UCSD-AML1 (cell line): ENCODE data around the gene SUSD6.

Experiments used
- DNase-seq: peaks from one replicate; lab custom pipeline; 2025; ENCODE audit not compliant: unreplicated experiment; lab: John Stamatoyannopoulos, UW

The SUSD6 gene, protein sequence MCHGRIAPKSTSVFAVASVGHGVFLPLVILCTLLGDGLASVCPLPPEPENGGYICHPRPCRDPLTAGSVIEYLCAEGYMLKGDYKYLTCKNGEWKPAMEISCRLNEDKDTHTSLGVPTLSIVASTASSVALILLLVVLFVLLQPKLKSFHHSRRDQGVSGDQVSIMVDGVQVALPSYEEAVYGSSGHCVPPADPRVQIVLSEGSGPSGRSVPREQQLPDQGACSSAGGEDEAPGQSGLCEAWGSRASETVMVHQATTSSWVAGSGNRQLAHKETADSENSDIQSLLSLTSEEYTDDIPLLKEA

GRCh38 chr14:69611172-69612013 lies at the start of gene SUSD6:
Gene SUSD6 (plus strand): TSS chr14:69611596. CDS start chr14:69658593, 46,997 bp downstream.
- DNase-seq = peak; percentile 91

DNA sequence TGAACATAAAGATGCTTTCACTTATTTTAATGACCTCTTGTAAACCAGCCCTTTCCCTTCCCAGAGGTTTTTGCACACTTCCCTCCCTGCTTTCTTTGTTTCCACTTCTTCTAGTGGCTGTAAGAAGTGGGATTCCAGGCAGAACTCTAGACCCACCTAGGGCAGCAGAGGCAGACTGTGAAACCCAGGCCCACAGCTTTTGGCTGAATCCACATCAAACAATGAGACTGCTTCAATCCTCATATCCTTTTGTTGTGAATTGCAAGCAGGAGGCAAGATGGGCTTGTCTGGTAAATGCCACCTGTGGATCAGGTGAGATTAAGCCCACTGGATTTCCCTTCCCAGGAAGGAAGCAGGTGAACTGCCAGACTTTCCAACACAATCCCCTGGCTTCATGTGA lies 49.5 kb upstream of the SUSD6 start:
- no peak for DNase-seq

DNA sequence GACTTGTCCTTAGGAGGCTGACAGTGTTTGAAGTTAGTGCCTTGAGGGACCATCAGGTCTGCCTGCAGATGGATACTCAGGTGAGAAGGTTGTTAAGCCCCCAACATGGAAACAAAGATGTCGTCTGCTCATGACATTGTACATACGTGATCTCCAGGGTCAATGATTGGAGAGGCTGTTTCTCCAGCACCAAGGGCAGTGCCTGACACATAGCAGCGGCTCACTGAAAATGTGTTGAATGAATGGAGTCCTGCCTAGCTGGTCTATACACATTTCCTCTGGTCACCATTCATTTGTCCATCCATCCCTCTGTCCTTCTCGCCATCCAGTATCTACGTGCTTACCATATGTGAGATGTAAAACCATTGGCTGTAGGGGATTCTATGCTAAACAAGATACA lies 43.8 kb upstream of the SUSD6 start:
- DNase-seq = no peak

- DNase-seq = no peak
Measured at GRCh38 chr14:69569859-69570258, 41.5 kb upstream of the SUSD6 start.

DNA sequence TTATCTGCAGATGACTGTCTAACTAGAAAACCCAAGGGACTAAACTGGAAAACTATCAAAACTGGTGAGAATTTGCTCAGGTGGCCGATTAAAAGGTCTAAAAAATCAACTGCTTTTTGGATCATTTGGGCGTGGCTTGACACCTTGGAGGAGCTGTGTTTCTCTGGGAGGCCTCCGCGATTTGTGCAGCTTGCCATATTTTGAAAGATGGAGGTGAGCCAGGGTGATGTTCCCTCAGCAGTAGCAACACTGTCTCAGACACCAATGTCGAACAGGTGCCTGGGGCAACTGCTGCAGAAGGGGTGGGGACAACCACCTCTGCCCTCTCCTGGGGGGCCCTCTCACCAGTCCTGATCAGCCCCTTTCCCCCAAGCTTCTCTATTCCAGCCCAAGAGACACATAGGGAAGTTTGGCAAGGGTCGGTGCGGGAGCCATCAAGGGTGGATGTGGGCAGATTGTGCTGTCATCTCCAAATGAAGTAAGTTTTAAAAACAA lies 40.5 kb upstream of the SUSD6 start:
- no peak for DNase-seq

- DNase-seq = no peak
Measured at GRCh38 chr14:69571449-69572029, 39.9 kb upstream of the SUSD6 start.

DNA sequence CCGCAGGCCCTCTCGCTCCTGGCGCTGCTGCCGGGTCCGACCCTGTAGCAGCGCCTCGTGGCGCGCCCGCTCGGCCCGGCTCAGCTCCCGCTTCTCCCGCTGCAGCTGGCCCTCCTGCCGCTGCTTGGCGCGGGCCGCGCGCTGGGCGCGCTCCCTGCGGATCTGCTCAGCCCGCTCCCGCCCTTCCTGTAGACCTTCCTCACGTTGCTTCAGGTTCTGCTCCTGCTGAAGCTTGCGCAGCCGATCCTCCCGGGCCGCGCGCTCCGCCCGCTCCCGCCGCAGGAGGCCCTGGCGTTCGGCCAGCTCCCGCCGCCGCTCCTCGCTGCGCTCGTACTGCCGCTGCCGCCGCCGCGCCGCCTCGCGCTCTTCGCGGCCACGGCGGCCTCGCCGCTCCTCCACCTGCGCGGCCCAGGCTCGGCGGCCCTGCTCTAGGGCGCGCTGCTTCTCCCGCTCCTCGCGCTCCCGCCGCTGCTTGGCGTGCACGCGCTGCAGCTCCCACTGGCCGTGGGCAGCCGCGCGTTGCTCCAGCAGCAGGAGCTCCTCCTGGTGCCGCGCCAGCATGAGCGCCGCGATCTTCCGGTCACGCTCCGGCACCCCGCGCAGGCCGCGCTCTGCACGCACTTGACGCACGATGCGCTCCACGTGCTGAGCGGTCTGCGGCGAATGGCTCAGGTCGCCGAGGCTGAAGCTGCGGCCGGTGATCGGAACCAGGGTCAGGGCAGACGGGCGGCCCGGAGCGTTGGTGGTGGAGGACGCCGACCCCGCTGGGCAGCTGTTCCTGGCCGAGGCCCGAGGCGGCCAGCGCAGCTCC lies 39.2 kb upstream of the SUSD6 start:
- no peak for DNase-seq

DNA sequence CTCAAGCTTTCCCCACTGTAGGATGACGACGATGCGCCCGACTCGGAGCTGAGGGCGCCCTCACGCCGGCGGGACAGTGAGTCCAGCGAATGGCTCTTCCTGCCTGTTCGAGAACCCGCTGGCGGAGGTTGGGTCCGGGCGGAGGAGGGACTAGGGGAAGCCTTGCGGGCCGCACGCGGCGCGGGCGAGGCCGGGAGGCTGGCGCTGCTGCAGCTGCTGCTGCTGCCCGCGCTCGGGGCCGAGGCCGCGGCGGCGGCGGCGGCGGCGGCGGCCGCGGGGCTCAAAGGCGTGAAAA lies 38.6 kb upstream of the SUSD6 start:
- no peak for DNase-seq

DNA sequence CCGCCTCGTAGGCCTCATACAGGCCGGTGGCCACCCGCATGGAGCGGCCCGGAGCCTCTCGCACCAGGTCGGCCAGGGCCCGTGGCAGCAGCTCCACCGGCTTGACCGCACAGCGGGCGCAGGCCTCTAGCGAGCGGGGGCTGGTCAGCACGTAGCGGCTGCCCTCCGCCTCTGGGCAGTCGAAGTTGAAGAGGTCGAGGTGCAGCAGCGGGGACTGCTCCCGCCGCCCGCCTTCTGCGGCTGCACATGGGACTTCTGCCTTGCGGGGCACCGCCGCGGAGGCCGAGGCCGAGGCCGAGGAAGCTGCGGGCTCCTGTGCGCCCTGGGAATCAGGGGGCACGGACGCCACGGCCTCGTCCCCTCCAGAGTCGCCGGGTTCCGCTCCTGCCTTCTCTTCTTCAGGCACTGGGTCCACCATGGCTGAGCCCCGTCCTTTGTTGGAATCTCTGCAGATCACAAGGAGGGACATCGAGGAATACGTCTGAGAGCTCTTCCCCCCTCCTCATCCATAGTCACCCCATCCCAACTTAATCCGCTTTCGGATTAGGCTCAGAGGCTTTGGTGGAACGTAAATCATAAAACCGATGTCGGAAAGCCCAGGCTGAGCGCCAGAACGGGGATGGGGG lies 38.1 kb upstream of the SUSD6 start:
- no peak for DNase-seq

DNA sequence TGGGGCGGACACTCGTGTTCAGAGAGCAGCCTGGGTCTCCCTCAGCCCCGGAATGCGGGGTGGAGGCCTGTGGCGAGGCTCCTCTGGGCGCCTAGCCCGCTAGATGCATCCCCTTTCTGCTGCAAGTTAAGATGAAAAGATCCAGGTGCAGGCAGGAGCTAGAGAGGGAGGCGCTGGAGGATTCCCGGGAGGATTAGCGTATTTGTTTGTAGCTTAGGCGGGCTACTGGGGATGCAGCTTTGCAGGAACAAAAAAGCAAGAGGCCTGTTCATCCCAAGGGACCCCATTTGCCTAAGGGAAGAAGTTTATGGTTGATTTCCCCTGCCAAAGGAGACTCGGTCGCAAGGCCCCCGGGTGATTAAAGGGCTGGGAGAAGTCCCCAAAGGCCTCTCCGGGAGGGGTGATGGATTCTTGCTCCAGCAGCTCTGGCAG lies 37.5 kb upstream of the SUSD6 start:
- DNase-seq = no peak

GRCh38 chr14:69574263-69574953 lies 37.0 kb upstream of the SUSD6 start, which contains the start of gene CCDC177:
Gene CCDC177 (minus strand): TSS chr14:69574871. CDS start chr14:69573622, 1,249 bp downstream.
- peak; percentile 51 for DNase-seq

DNA sequence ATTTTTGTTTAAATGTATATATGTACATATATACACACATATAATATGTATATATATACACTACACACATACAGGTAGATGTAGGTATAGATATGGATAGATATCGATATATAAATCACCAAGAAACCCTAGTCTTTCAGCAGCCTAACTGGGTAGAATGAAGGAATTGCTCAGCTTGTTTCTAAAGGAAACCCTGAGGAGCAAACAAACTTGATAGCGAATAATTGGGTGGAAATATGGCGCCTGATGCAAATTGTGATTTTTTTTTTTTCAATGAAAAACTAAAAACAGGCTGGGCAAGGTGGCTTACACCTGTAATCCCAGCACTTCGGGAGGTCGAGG lies 36.5 kb upstream of the SUSD6 start:
- no peak for DNase-seq

GRCh38 chr14:69579476-69579875 lies 31.9 kb upstream of the SUSD6 start:
- no peak for DNase-seq

- peak; percentile 46 for DNase-seq
Measured at GRCh38 chr14:69580009-69580577, 31.3 kb upstream of the SUSD6 start.

DNA sequence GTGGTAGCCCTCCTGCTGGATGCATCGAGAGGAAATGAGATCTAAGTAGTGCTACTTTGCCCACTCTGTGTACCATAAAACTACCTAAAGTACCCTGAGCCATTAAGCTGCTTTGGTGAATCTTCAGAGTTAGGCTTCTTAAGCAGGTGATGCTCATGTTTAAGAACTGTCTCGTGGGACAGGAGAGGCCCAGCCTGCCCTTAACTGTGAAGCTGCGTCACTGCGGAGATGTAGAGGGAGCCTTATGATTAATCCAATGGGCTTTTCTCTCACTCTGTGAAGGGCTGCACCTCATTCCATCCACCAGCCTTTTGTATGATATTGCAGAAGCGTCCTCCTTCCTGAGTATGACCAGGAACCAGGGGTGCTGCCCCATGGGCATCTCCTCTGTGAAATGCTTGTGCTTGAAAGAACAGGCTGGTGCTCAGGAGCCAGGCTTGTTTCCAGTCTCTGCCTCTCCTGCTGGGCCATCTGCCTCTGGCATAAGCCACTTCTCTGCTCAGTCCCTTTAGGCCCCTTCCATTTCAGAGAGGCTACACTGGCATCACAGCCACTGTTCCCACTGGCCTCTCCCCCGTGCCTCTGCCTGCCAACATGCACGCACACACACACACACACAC lies 30.0 kb upstream of the SUSD6 start:
- DNase-seq = no peak

- no peak for DNase-seq
Measured at GRCh38 chr14:69582212-69582611, 29.2 kb upstream of the SUSD6 start.

GRCh38 chr14:69582829-69583228 lies 28.6 kb upstream of the SUSD6 start:
- no peak for DNase-seq

DNA sequence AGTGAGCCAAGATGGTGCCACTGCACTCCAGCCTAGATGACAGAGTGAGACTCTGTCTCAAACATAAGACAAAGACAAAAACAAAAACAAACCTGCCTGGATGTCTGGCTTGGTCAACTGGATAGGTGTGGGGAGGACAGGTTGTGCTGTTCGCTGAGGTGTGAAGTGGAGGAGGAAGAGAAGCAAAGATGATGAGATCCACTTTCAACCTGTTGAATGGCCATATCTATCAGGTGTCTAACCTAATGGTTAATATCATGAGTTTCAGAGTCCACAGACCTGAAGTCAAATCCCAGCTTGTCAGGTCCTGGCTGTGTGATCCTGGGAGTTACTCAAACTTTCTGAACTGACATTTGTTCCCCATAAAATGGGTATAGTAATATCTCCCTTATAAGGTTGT lies 27.0 kb upstream of the SUSD6 start:
- DNase-seq = no peak

- DNase-seq = peak; percentile 47
Measured at GRCh38 chr14:69586404-69586803, 25.0 kb upstream of the SUSD6 start.
